Left ventricle myocardium superior (tissue), 1 donor: Measurements from ENCODE around the gene BACH2. TPM values are rescaled to one million over a fixed set of nuclear protein-coding genes. Genes with fewer than 3 reads are reported as not detected.
A peak's percentile ranks its signal among the peaks of the same experiment; 100 is the strongest.
"Not testable (repeated sequence)": the region's sequence is repeated elsewhere in the genome, so short reads cannot be mapped to it uniquely, and the experiment has no call there.

Experiments
- ATAC-seq: fragments of 200-7000 bp; cut with Tn5 transposase; one replicate; pipeline ENCODE4 v1.9.1; 2020; ENCODE audit warnings: mild to moderate bottlenecking, moderate library complexity
- DNase-seq: peaks from one replicate; pipeline ENCODE4 v3.0.0-alpha.2; 2020
- intact Hi-C: fragments of 100-400 bp; cut with micrococcal nuclease; formaldehyde crosslinking; loops from one replicate; pipeline ENCODE4 v1.11.0; 2022
- total RNA-seq: library from RNA; stranded (reverse); fragmentation: NEBNext Ultra II Directional; extraction: Animal tissue kit (Norgen Biotek cat#: 25700); gene quantifications from one replicate; pipeline ENCODE4 v1.2.1, GENCODE V29; 2021
- donor health status: DM: no; HTN: yes; CAD: no; lungs with severe emphysema.

Gene BACH2
- total RNA-seq, 1 donor from 2014 or later, result 1.5 TPM

DNA sequence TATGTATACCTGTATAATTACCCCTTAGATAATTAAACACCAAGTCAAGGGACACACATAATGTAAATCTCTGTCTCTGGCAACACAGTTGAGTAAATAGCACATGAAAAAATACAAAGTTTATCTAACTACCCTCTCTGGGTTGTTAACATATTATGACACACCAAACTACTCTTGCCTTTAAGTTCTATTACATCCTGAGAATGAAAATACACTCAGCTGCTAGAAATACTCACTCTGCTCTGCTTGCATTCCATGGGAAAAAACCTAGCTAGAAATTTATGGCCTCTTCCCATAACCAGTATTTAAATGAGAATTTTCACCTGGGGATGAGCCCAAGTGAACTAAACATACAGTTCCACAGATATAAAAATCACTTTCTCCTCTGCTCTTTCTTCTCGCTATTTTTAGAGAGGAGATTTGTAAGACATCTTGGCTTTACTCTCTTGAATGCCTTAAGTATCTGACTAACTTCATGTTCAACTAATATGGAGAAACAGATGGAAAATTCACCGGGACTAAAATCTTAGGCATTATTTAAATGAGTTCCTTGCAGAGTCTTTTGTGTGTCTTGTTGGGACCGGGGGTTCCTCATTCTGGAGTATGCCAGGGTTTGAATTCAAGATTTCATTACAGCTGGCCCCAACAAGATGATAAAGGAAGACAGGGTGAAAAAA is 261.5 kb downstream of the BACH2 start:
- DNase-seq (no peak), ATAC-seq (no peak)
- intact Hi-C loops, result no loop called here

DNA sequence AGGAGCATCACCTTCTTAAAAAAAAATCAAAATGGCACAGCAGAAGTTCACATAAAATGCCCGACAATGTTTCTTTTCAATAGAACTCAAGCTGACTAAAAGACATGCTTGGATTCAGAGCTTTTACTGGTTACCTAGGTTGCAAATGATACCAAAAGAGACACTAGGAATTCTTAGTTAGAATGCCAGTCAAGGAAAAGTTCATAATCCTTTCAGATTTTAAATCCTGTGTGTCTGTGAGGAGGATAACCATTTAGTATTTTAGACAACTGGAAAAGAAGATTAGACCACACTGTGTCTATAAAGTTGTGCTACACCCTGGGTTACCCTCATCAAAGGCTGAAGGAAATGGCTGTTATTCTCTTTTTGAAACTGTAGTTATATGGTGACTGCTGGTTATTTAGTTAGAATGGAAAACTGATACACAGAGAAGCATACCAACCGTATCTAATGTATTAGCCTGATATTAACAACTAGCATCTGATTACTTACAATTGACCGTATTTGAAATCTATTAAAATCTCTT is 262.8 kb downstream of the BACH2 start:
- ATAC-seq (no peak), DNase-seq (no peak)
- intact Hi-C loops, result no loop called here

DNA sequence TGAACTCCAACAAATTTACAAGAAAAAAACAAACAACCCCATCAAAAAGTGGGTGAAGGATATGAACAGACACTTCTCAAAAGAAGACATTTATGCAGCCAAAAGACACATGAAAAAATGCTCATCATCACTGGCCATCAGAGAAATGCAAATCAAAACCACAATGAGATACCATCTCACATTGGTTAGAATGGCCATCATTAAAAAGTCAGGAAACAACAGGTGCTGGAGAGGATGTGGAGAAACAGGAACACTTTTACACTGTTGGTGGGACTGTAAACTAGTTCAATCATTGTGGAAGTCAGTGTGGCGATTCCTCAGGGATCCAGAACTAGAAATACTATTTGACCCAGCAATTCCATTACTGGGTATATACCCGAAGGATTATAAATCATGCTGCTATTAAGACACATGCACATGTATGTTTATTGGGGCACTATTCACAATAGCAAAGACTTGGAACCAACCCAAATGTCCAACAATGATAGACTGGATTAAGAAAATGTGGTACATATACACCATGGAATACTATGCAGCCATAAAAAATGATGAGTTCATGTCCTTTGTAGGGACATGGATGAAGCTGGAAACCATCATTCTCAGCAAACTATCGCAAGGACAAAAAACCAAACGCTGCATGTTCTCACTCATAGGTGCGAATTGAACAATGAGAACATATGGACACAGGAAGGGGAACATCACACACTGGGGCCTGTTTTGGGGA is 264.0 kb downstream of the BACH2 start:
- ATAC-seq, DNase-seq, intact Hi-C loops: not testable (repeated sequence)

DNA sequence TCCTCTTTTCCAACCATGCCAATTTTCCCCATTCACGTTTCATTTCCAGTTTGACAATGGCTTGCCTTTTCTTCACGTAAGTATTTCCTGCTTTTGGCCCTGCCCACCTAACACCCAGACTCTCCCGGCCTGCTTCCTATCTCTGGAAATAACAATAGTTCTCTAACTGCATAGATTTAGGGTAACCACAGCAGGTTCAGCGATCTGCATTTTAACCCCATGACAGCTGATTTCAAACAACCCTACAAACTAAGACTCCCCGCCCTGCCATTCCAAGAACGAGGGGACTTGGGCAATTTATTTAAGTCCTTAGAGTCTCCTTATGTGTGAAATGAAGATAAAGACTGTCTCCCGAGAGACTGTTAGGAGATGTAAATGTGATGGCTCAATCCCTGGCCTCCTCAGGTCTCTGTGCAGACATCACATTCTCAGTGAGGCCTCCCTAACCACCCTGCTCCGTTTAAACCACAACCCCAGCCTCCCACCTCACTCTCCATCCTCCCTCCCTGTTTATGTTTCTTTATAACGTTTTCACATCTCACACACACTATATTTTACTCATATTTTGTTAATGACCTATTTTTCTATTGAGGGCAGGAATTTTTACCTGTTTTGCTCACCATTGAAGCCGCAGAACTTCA is 267.5 kb downstream of the BACH2 start:
- ATAC-seq (no peak), DNase-seq (no peak)
- intact Hi-C loops, result no loop called here

DNA sequence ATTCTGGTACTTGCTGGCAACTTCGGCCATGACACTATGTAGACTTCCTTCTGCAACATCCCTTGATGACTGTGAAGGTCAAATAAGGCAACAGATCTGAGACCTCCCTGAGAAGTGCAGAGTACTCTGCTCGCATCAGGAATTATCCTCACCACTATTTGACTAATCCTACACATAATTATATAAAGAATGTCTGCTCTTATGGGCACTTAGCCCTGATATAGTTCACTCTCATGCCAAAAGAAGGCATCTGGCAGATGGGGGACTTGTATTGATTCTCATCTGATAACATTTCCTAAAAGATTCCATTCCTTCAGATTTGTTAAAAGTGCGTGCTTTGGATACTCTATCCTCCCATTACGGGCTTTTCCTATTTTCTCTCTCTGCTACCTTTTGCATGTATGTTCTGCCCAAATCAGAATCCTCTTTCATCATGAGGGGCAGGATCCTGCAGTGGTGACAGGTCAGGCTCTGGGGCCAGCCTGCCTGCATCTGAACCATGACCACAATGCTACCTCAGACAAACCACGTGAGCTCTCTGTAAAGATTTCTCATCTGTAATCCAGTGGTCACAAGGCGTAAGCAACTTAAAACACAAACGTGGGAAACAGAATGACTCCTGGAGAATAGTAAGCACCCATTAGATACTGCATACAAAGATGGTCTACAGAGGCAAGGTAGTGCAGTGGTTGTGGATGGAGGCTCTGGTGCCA is 268.4 kb downstream of the BACH2 start:
- ATAC-seq, result no peak

DNA sequence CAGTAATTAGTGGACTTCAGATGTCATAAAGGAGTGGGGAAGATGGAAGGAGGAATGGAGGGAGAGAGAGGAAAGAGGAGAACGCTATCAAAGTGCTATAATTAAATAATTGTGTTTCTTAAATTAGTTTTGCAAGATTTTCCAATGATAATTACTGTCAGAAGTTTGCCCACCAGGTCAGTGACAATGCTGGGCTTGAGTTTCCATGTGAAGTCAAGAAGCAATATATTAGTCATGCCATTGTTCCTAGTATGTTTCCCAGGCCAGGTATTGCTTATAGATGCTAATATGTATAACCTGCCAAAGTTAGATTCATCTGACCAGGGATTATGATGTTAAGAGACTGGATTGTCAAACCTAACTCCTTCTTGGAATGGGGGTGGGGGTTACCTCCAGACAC is 270.4 kb downstream of the BACH2 start:
- ATAC-seq, result no peak
- DNase-seq, result no peak
- intact Hi-C loops, result no loop called here

More for the DNA sequence above, 268.4 kb downstream of the BACH2 start:
- DNase-seq, result no peak
- intact Hi-C loops, result no loop called here

DNA sequence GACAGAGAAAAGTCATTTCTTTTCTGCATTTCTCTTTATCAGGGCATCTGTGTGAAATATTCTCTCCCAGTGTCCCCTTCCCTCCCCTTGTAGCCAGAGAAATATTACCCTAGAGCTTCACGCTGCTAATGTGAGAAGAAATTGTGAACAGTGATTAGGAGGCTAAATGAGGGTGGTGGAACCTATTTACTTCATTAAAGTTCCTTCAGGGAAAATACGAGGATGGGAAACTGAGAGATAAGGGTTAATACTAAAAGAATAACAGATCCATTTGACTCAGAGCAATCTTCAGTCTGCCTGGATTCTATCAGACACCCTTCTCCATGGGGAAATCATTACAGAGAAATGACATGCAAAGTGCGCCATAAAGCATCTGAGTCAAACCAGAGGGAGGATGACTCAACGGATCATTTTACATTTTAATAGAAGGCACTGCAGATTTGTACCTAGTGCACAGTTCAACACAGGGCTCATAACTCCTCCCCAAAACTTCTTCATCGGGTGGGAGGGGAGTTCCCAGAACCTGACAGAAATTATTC is 271.1 kb downstream of the BACH2 start:
- ATAC-seq (peak; percentile 34), DNase-seq (no peak)
- intact Hi-C loops, result no loop called here

DNA sequence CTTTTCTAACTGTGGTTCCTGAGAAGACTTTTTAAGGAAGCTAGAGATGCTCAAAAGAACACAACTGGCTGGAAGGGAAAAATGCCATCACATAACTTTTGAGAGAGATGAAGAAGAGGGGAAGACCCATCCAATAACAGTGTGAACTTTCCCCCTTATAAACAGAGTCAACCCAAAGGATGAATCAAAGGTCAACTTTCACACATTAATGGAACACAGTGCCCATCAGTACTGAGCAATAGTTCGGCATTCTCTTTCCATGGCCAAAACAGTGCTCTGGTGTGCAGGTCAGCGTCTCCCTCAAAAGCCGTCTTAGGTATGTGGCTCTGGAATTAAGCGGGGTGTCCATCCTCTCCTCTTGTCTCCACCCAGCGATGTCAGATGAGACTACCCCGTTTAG is 272.0 kb downstream of the BACH2 start:
- DNase-seq (no peak), ATAC-seq (no peak)
- intact Hi-C loops, result no loop called here

DNA sequence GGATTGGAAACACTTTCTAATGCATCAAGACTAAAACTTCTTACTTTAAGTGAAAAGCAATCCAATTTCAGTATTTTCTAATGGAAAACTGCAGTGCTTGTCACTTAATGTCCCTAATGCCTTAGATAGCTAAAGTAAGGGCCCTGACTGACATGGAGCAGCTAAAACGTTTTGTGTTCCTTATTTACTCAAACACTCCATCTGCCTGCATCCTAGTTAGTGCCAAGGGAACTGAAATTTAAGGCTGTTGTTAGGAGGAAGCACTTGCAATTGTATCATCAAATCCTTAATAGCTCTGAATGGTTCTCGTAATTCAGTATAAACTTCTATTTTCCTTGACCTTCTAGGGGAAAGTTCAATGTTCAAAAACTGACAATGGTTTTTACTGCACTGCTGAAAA is 274.9 kb downstream of the BACH2 start:
- intact Hi-C loops, result no loop called here
- DNase-seq, result no peak

DNA sequence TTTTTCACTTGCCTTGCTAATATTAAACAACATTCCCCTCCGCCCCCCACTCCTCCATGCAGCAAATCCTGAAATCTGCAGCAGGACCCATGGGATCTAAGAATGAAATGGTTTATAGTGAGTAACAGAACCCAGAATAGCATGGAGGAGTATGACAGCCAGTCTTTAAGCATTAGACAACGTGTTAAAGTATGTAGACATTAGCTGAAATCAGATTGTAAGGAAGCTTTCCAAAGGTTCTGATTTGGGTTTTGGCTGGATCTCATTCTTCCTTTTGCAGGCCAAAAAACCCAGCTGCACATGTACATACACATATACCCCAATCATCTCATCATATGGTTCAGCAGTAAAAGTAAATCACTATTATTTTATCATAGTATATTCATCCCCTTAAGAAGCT is 275.9 kb downstream of the BACH2 start:
- intact Hi-C loops, result no loop called here
- DNase-seq, result no peak
- no peak for ATAC-seq

More for the DNA sequence above, 274.9 kb downstream of the BACH2 start:
- ATAC-seq, result no peak

DNA sequence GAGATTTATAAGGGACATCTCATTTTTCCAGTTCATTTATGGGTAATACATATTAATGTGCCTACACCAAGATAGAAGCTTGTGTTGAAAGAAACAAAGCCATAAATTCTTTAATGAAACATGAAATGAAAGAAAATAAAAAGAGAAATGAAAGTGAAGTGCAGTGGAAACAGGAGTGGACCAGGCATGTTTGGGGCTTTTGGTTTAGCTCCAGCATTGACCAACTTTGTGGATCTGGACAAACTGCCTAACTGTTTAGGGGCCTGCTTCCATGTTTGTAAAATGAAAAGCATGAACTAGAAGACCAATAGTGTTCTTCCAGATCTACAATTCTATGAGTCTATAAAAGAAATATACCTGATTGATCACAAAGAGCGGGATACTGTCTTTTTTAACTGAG is 277.4 kb downstream of the BACH2 start:
- ATAC-seq, result no peak
- intact Hi-C loops, result no loop called here
- DNase-seq, result no peak

DNA sequence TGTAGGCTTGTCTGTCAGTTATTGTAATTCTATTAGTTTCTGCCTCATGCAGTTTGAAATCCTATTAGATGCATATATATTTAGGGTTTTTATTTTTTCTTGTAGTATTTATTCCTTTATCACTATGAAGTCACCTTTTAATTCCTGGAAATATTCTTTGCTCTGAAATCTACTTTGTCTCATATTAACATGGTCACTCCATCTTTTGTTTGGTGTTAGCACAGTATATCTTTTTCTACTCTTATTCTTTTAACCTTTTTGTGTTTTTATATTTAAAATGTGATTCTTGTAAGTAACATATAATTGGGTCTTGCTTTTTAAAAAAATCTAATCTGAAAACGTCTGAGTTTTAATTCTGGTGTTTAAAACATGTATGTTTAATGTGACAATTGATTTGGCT is 280.8 kb downstream of the BACH2 start:
- ATAC-seq (no peak), DNase-seq (no peak)
- intact Hi-C loops, result no loop called here

DNA sequence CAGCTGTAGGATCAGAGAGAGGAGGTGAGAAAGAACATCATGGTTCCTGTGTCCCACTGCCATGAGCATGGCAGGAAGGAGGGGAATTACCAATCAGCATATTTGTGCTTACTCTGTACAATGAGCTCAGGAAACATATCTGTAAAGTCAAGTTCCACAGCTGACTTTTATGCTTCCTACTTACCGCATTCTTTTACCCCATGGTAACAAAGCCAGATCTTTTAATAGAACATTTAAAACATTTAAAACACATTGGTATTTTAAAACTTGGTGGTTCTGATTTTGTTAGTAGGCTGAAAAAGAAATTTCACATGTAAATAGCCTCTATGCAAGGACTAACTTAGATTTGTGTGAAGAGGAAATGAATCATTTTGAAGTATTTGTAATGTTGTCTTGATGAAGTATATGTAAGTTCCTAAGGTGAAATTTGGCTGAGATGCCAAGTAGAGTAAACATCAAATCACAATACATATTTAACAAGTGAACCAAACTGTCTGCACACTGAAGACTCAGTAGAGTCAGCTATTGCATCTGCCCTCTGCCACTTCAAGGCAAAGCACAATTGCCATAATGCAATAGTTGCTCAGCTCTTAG is 287.6 kb downstream of the BACH2 start:
- intact Hi-C loops, result no loop called here
- ATAC-seq, result no peak
- DNase-seq, result no peak

DNA sequence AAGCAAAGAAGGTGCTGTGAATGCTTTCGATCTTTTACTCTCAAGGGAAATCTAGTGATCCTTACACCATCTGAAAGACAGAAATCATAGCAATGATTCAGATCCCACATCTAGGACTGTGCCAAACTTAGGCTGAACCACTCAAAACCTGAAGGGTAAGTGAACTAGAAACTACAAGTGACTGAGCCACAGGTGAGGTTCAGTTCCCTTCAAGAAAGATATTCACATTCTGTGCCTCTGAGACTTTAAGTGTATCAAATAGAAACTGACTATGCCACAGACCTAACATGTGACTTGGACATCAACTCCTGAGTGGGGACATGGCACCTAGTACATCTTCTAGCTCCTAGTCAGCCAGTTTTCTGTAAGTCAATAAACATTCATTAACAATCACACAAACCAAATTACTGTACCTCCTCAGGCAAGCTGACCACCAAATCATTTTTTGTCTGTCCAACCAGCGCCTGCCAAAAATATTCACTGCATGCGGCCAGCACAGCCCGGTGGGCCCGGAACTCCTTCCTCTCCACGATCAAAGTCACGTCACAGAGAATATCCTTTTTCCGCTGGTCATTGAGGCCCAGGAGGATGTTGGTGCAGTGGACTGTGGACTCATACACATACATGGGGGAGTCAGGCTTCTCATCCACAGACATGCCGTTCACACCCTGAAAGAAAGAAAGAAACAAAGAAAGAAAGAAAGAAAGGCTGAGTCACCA is 288.3 kb downstream of the BACH2 start:
- DNase-seq (no peak), ATAC-seq (no peak)
- intact Hi-C loops, result no loop called here

DNA sequence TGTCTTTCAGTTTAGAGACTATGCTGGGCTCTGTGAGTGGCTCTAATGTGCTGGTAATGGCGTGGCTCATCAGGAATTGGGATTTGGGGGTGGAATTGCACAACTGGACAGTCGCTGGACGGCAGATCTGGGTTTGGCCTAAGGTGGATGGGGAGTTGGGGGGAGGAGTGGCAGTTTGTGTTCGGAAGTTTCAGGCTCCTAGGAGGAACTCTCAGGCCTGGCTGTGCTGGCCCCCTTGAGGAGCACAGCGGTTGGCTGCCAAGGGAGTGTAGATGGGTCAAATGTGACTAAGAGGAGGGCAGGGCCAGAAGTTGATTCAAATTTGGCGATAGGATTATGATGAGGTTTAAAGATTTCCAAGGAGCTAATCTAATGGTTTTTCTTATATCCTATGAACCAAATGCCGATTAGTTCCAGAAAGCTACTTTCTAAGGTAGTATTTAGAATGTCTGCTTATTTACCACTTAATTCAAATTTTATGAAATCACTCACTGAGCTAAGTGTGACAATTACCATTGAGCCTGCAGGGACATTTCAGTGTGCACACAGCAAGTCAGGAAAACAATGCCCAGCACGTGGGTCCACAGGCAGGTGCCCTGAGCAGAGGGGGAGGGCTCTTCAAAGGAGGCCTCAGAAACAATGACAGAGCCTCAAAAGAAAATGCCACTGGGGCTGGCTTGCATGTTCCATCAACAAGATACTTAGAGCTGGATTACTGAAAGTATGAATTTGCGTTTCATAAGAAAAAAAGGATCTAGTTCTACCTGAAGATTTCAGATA is 291.4 kb downstream of the BACH2 start:
- no peak for ATAC-seq
- DNase-seq, result no peak
- intact Hi-C loops, result no loop called here

DNA sequence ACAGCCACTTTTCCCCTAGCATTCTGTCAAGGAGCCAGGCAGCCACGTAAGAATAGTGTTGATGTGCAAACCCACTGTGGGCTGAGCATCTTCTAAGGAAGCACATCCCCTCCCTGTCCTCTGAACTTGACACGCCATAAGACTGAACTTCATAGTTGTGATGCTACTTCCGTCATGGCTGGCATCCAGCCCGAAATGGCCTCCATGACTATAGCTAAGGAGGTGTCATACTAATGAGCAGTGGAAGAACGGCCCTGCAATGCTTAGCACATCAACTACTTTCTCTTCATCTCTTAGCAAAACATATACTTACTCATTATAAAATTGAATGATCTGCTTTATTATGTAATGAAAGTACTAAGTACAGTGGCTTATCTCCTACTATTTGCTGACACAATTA is 292.1 kb downstream of the BACH2 start:
- no peak for ATAC-seq
- no peak for DNase-seq
- intact Hi-C loops, result no loop called here

DNA sequence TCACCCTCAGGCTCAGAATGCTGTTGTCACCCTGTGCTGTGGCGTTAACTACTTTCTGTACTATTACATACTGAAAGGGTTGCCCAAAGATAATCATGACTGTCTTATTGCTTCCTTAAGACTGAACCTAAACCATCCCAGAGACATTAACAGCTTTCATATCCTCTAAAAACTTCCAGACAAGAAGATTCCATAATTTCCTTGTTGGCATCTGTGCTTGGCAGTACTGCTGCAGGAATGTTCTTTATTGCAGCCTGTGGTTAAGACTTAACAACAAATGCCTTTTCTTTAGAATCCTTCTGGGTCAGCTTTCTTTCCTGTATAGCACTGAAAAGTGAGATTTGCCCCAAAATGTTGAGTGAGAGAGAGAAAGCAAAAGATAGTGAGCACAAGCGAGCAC is 292.7 kb downstream of the BACH2 start:
- intact Hi-C loops, result no loop called here
- ATAC-seq, result no peak
- no peak for DNase-seq
